CD4-positive, alpha-beta T cell treated with Interleukin-2 at 100 ng/mL for 4 hours (primary cell): ENCODE results near the gene PLSCR3.
"Not testable (repeated sequence)": the region's sequence is repeated elsewhere in the genome, so short reads cannot be mapped to it uniquely, and the experiment has no call there.

Experiments used
- DNase-seq: peaks from one replicate; pipeline ENCODE4 v3.0.0-alpha.2; 2020; ENCODE audit warnings: low spot score

The PLSCR3 gene

GRCh38 chr17:7380321-7380720 is 14.0 kb downstream of the PLSCR3 start:
- no peak for DNase-seq

GRCh38 chr17:7379134-7379533 is 15.2 kb downstream of the PLSCR3 start:
- no peak for DNase-seq

DNA sequence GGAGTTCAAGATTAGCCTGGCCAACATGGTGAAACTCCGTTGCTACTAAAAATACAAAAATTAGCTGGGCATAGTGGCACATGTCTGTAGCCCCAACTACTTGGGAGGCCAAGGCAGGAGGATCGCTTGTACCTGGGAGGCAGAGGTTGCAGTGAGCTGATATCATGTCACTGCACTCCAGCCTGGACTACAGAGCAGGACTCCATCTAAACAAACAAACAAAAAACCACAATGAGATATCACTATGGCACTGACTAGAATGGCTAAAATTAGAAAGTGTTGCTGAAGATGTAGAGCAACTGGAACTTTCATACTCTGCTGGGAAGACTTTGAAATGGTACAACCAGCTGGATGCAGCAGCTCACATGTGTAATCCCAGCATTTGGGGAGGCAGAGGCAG is 20.0 kb downstream of the PLSCR3 start:
- no peak for DNase-seq

DNA sequence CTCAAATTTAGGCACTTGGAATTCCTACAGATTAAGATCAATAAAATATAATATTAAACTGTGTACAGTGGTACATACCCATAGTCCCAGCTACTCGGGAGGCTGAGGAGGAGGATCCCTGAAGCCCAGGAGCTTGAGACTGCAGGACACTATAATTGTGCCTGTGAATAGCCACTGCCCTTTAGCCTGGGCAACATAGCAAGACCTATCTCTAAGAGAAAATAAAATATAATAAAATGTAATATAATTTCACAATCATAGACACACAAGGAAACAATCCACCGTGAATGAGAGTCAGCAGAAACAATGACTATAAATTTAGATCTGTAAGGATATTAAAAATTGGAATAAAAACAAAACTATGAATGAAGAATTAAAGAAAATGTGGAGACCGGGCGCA is 23.5 kb downstream of the PLSCR3 start:
- no peak for DNase-seq

GRCh38 chr17:7369825-7370224 is 24.5 kb downstream of the PLSCR3 start:
- no peak for DNase-seq

DNA sequence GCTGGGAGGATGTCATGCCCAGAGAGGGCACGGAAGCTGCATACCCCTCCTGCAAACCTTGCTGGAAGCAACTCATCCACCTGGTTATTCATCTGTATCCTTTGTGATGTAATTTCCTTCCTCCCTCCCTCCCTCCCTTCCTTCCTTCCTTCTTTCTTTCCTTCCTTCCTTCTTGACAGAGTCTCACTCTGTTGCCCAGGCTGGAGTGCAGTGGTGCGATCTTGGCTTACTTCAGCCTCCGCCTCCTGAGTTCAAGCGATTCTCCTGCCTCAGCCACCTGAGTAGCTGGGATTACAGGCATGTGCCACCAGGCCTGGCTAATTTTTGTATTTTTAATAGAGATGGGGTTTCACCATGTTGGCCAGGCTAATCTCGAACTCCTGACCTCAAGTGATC is 25.7 kb downstream of the PLSCR3 start:
- not testable (repeated sequence) for DNase-seq

DNA sequence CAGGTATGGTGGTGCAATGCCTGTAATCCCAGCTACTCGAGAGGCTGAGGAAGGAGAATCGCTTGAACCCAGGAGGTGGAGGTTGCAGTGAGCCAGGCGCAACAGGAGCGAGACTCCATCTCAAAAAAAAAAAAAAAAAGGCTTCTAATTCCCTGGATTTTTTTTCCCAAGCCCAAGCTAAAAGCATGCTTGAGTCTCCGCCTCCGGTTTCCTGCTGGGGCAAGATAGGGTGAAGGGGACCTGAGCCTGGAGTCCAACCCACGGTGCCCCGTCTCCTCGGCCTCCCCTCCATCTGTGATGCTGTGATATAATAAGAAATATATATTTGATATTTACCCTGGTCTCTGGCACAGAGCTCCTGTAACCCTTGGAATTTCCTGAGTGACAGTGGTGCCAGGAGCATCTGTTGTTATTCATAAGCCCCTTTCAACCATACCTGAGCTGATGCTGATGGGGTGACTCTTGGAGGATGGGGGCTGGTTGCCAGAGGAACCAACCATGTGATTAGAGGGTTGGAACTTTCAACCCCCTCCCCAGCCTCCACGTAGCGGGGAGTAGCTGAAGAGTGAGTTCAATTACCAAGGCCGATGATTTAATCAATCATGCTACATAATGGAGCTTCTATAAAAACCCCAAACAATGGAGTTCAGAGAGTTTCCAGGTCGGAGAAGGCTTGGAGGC is 26.3 kb downstream of the PLSCR3 start:
- DNase-seq: no peak

- no peak for DNase-seq
Measured at GRCh38 chr17:7367083-7367482, 27.2 kb downstream of the PLSCR3 start.

DNA sequence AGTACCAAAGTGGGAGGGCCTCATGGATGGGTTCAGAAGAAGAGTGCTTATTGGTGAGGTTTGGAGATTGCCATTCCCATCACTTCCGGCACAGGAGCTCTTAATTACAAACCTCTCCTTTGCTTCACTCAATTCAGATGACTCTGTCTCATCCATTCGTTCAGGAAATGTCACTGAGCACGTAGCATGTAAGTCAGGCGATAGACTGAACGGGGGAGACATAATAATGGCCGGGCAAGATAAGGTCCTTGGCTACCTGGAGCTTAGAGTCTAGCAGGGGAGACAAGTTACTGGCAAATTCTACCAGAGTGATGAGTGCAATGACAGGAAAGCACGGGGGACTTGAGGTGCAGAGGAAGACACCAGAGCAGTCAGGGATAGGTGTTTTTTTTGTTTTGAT is 28.4 kb downstream of the PLSCR3 start:
- not testable (repeated sequence) for DNase-seq

GRCh38 chr17:7363311-7363710 is 31.0 kb downstream of the PLSCR3 start:
- DNase-seq: no peak

- no peak for DNase-seq
Measured at GRCh38 chr17:7361906-7362305, 32.4 kb downstream of the PLSCR3 start.

DNA sequence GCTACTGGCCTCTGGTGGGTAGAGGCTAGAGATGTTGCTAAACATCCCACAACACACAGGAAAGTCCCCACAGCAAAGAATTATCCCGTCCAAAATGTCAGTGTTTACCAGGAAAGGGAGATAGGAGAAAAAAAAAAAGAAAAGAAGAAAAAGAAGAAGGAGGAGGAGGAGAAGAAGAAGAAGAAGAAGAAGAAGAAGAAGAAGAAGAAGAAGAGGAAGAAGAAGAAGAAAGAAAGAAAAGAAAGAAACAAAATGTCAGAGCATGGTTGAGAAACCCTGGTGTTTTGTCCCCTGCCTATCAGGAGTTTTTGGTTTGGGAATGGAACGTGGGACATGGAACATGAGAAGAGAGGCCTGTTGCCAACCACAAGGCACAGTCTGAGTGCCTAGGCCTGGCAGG is 36.9 kb downstream of the PLSCR3 start:
- DNase-seq: no peak

DNA sequence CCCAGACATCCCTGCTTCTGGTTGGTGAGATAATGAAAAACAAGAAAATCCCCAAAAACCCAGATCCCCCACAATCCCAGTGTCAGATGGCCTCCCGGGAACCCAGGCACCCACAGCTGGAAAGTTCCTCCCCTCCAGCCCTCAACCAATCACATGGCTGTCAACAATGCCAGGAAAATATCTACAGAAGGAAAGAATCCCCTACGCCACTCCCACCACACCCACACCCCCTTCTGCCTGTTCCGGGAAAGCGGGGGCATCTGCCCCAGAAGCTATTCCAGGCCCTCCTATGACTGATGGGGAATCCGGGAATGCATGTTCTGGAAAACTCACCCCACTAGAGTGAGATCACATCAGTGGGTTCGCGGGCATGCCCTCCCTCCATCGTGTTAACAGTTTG is 37.6 kb downstream of the PLSCR3 start:
- DNase-seq: no peak

GRCh38 chr17:7356072-7356549 is 38.2 kb downstream of the PLSCR3 start:
- DNase-seq: peak; percentile 88

DNA sequence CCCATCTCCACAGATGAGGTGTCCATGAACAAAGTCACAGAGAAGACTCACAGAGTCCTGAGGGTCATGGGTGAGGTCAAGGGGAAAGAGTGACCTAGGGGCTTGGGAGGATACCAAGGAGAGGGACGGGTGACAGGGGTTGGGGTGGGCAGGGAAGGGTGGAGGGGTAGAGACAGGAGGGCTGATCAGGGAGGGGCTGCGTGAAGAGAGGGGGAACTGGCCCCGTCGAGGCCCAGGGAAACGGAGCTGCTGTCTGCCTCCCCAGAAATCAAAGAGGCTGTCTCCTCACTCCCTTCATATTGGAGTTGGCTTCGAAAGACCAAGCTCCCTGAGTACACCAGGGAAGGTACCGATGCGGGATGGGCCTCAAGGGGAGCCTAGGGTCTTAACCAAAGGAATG is 38.8 kb downstream of the PLSCR3 start:
- no peak for DNase-seq

- DNase-seq: no peak
Measured at GRCh38 chr17:7355053-7355452, 39.3 kb downstream of the PLSCR3 start, which contains the start of gene TMEM95. TMEM95 (plus strand) TSS chr17:7355156; CDS start chr17:7355205, 49 bp downstream.

DNA sequence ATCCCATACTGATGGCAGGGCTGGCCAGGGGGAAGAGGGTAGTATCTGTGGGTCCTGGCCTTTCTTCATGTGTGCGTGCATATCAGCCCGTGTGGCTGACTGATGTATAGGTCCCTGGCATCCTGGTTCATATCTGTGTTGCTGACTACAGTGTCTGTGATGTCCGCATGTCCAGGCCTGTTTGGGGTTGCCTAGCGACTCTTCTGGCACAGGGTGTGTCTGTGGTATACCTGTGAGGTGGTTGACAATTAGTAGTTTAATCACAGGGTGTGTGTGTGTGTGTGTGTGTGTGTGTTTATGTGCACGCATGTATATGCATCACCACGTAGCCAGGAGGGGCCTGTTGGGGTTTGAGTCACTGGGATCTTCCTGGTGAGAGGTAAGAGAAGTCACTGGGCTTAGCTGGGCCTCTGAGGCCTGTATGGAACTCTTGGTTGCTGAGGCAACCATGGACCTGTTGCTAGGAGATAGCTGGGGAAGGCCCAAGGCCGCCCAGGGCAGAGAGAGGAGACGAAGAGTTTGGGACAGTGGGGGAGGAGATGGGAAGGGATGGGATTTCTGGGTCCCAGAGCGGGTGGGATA is 40.0 kb downstream of the PLSCR3 start:
- DNase-seq: peak; percentile 74

DNA sequence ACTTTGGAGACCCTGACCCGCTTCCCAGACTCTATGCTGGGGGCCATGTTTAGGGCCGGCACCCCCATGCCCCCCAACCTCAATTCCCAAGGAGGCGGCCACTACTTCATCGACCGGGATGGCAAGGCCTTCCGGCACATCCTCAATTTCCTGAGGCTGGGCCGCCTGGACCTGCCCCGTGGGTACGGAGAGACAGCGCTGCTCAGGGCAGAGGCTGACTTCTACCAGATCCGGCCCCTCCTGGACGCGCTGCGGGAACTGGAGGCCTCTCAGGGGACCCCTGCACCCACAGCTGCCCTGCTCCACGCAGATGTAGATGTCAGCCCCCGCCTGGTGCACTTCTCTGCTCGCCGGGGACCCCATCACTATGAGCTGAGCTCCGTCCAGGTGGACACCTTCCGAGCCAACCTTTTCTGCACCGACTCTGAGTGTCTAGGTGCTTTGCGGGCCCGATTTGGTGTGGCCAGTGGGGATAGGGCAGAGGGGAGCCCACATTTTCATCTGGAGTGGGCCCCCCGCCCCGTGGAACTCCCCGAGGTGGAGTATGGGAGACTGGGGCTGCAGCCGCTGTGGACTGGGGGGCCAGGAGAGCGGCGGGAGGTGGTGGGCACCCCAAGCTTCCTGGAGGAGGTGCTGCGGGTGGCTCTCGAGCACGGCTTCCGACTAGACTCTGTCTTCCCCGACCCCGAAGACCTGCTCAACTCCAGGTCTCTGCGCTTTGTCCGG is 41.3 kb downstream of the PLSCR3 start:
- no peak for DNase-seq

- DNase-seq: no peak
Measured at GRCh38 chr17:7352503-7352889, 41.8 kb downstream of the PLSCR3 start.

DNA sequence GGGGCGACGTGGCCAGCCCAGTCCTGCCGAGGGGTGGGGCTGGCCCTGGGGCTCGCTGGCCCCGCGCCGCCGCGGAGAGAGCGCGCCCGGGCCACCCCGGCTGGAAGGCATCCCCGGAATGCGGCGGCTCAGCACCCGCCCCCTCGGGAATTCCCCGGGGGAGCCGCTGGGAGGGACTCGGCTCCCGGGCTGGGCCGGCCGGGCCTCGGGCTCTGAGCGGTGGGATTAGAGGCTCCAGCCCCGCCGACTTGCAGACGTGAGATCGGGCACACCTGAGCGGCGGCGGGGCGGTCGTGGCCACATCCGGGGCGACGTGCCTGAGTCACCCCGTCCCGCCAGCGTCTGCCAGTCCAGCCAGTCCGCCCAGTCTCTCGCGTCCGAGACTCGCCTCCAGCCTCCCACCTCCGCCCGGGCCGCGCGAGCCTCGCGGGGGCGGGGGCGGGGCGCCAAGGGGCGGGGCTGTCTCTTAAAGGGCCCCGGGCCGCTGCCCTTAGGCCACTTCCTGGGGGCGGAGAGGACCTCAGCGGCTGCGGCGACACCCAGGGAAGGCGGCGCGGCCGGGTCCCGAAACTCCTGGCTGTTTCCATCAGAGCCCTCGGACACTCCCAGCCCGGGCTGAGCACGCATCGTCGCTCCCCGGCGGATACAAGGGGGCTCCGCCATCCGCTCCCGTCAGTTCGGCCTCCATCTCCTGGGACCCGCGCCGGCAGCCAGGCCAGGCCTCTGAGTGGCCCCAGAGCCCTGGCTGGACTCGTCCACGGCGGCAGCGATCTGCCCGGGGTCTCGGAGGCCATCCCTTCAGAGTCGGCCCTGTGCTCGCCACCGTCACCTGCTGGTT is 42.4 kb downstream of the PLSCR3 start, which contains the start of gene KCTD11:
TSS of gene KCTD11 (plus strand) at position 498 of the 838 bp plus-strand sequence.
- DNase-seq: peak; percentile 82

DNA sequence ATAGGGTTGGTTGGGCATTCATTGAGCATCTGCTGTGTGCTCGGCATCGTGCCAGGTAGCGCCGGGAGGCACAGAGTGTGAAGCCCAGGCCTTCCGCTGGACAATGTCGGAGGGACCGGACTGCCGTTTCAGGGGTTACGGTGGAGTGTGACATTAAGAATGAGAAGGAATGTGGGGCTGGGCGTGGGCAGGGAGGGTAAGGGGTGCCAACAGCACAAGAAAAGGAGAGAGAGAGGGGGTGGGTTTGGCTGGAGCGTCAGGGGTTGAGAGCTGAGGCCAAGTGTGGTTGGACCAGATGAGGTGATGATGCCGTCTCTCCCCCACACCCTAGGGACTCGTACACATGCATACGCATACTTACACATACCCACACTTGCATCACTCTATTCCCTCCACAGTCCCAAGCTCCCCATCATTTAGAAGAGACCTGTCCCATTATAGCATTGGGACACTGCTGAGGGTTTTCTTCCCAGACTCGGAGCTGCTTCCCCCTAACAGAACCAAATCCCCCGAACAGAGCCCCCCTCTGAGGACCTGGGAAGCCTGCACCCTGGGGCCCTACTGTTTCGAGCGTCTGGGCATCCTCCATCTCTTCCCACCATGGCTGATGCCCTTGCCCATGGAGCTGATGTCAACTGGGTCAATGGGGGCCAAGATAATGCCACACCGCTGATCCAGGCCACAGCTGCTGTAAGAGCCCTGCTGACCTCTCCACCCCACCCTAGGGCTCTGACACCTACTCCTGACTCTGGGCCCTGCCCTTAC is 45.7 kb downstream of the PLSCR3 start:
- DNase-seq: no peak
